HG02870 (cell line): ENCODE data around the gene PRTN3.
"Not testable (repeated sequence)": the region's sequence is repeated elsewhere in the genome, so short reads cannot be mapped to it uniquely, and the experiment has no call there.

ENCODE experiments used
- ATAC-seq: cut with Tn5 transposase; IDR thresholded peaks from one replicate; pipeline ENCODE4 v1.9.1; 2021; ENCODE audit warnings: mild to moderate bottlenecking, moderate library complexity; ENCODE audit not compliant: unreplicated experiment

Gene PRTN3

DNA sequence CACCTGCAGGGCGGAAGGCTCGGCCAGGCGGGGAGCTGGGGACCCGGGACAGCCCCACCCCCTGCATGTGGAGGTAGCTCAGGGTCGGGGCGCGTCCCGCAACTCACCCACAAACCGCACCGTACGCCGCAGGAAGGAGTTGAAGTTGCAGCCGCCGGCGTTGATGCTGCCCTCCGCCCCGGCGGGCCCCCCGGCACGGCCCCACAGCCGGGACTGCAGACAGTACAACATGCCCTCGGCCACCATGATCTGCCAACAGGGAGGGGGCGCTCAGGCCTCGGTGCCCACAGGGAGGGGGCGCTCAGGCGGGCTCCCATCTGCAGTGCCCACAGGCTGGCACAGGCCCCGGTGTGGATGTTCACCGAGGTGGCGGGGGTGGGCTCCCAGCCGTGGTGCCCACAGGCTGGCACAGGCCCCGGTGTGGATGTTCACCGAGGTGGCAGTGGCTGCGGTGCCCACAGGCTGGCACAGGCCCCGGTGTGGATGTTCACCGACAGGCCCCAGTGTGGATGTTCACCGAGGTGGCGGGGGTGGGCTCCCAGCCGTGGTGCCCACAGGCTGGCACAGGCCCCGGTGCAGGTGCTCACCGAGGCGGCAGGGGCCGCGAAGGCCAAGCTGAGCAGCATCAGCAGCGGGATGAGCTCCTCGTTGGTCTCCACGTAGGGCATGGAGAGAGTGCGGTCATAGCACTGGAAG, 25.6 kb upstream of the PRTN3 start:
- ATAC-seq, result no peak

DNA sequence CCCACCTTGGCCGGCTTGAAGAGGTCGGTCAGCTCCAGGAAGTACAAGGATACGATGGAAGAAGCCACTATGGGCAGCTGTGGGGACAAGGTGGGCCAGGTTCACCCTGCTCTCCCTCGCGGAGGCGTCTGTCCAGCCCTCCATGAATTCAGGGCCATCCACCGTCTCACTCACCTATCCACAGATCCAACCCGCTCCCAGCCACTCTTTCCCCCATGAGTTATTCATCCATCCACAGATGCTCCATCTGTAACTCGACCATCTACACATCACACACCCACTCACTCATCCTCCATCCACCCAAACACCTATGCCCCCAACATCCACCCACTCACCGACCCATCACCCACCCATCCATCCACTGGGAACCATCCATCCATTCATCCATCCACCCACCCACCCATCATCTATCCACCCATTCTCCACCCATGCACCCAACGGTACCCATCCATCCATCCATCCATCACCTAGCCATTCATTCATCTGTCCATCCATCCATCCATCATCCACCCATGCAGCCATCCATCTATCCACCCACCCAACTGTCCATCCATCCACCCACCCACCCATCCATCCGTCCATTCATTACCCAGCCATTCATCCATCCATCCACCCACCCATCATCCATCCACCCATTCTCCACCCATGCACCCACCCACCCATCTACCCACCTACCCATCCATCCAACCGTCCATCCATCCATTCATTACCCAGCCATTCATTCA, 24.9 kb upstream of the PRTN3 start:
- no peak for ATAC-seq

GRCh38 chr19:816500-816857, 24.3 kb upstream of the PRTN3 start:
- ATAC-seq, result no peak

GRCh38 chr19:820212-820611, 20.6 kb upstream of the PRTN3 start:
- not testable (repeated sequence) for ATAC-seq

DNA sequence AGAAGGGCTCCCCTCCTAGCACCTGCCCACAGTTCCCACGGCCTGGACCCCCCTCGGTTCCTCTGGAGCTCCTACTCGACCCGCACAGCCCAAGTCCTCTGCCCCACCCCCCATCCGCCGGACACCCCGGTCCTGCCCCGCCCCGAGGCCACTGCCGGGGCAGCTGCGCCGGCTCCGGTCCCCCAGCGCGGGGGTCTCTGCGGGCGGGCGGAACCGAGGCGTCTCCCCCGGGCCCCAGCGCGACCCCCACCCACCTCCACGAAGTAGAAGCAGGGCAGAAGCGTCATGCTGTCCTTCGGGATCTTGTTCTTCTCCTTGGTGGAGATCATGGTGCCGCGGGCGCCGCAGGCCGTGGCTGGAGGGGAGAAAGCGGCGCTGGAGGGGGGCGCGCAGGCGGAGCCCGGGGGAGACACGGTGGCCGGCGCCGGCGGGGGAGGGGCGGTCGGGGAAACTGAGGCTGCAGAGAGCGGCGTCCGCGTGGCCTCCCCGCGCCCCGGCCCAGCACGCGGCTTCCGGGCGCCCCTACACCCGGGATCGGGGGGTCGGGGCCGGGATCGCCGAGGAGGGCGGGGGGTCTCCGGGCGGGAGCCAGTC, 19.5 kb upstream of the PRTN3 start:
- no peak for ATAC-seq

DNA sequence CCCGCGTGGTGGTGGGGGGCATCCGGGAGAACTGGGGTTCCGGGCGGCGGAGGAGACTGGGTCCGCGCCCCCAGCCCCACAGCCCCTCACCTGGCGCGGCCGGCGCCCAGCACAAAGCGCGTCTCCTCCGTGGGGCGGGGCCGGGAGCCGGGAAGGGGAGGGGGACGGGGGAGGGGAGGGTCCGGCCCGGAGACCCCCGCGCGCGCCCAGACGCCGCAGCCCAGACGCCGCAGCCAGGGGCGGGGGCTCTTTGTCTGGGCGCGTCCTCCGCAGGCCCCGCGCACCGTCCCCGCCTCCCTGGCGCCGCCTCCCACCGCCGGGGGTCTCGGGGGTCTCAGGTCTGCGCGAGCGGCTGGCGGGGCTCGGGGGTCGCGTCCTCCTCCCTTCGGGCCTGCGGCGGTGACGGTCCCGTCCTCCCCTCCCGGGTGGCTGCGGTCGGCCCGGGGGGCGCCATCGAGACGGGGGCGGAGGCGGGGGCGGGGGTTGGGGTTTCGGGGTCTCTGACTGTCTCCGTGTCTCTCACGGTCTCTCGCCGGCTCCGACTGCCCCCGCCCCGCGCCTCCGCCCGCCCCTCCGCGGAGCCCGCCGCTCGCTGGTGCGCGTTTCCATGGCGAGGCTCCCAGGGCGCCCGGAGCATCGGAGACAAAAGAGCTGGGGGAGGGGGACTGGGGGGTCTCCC, 18.8 kb upstream of the PRTN3 start, which contains the start of gene PLPPR3:
Gene PLPPR3 (minus strand): TSS at position 131 of the 679 bp plus-strand sequence. CDS start 396 bp downstream, outside the sequence.
- ATAC-seq, result no peak

DNA sequence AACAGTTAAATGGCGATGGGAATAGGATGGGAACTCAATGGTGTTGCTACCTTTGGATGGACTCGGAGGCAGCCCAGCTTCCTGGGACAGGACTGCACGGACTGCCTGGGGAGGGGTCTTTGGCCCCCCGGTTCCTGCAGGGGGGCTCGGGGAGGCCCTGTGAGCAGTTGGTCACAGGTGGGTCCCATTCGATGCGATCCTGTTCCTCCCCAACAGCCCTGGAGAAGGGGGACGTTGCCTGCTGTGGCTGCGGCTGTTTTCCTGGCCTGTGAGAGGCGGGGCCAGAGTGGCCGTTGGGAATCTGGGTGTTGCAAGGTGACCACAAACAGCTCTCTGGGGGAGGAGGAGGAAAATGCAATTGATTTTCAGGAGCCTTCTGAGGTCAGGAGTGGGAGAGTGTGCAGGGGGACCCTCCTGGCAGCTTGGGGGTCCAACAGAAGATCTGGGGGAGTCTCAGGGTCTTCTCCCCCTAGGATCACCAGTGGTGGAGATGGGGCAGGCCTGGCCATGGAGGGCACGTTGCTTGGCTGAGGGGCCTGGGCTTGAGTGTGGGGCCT, 17.2 kb upstream of the PRTN3 start:
- ATAC-seq, result no peak

GRCh38 chr19:824885-825284, 15.9 kb upstream of the PRTN3 start:
- no peak for ATAC-seq

GRCh38 chr19:825897-826644, 14.7 kb upstream of the PRTN3 start:
- ATAC-seq, result no peak

DNA sequence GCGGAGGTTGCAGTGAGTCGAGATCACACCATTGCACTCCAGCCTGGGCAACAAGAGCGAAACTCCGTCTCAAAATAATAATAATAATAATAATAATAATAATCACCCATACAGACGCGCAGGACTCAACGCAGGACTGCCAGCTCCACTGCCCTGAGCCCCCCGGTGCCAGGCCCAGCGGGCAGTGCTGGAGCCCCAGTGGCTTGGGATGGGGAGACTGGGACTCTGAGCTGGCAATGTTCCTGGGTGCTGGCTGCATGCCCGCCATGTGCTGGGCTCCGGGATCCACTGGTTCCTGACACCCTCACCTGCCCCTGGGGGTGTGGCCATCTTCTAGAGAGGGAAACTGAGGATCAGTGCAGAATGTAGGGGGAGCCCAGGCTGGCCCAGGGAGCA, 13.5 kb upstream of the PRTN3 start:
- ATAC-seq, result no peak

DNA sequence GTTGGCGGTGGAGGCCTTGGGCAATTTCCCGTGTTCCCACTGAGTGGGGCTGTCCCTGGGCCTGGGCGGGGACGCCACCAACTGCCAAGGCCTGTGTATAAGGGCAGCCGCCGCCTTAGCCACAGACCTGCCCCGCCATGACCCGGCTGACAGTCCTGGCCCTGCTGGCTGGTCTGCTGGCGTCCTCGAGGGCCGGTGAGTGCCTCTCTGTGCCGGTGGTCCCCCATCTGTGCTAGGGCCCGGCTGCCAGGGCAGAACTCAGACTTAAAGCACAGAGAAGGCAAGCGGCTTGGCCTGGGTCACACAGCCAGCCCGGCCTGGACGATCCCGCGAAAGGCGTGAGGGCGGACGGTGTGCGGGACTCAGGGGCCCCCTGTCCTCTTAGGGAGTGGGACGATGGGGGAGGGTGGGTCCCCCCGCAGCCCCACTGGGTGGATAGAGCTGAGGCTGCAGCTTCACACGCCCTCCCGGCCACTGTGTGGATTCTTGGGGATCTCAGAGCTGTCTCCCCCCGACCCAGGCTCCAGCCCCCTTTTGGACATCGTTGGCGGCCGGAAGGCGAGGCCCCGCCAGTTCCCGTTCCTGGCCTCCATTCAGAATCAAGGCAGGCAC, 13.0 kb upstream of the PRTN3 start, which contains the start of gene AZU1:
Gene AZU1 (plus strand): TSS at position 128 of the 612 bp plus-strand sequence. CDS start 10 bp downstream, at position 138.
- no peak for ATAC-seq

DNA sequence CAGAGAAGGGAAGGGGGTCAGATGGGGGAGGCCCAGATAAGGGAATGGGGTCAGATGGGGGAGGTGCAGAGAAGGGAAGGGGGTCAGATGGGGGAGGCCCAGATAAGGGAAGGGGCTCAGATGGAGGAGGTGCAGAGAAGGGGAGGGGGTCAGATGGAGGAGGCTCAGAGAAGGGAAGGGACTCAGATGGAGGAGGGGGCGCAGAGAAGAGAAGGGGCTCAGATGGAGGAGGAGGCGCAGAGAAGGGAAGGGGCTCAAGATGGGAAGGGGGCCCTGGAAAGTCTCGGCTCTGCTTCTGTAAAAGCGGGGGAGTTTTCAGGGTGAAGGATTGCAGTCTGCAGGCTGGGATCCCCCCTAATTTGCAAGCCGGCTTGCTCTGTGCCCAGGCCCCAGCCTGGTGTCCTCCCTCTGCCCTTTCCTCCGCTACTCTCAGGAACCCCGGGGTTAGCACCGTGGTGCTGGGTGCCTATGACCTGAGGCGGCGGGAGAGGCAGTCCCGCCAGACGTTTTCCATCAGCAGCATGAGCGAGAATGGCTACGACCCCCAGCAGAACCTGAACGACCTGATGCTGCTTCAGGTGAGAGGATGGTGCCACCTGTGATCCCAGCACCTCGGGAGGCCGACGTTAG, 11.6 kb upstream of the PRTN3 start:
- ATAC-seq, result no peak

DNA sequence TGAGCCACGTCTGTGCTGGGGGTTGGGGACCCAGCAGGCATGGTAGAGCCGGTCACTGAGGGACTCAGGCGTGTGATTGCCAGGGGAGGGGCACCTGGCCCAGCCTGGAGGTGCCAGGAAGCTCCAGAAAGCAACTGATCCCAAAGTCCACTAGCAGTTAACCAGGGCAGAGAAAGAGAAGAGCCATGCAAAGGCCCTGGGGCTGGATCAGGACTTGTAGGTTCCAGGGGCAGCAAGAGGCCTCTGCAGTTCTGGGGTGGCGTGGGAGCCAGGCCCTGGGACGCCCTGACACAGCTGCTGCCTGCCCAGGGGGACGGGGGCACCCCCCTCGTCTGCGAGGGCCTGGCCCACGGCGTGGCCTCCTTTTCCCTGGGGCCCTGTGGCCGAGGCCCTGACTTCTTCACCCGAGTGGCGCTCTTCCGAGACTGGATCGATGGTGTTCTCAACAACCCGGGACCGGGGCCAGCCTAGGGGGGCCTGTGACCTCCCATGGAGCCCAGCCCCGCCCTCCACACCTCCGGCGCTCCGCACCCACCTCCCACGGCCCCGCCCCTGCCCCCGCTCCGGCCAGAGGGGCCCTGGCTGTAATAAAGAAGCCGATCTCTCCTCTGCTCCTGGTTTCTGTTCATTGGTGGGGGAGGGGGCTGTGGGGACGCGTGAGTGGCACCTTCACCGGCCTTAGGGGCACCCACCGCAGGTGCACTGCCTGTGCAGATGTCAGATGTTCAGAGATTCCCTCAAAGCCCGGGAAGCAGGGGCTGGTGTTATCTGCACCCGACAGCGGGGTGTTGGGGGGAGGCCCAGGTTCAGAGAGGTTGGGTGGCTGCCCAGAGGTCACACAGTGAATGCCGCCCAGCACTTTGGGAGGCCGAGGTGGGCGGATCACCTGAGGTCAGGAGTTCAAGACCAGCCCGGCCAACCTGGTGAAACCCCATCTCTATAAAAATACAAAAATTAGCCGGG, 9.1 kb upstream of the PRTN3 start:
- ATAC-seq, result no peak

- ATAC-seq, result no peak
Observed at GRCh38 chr19:834216-834615, 6.6 kb upstream of the PRTN3 start.

GRCh38 chr19:835210-835810, 5.5 kb upstream of the PRTN3 start:
- ATAC-seq, result no peak

- ATAC-seq, result not testable (repeated sequence)
Observed at GRCh38 chr19:842802-843179, 2.0 kb downstream of the PRTN3 start.

- ATAC-seq, result no peak
Observed at GRCh38 chr19:843180-843835, 2.5 kb downstream of the PRTN3 start.
